Esophagus squamous epithelium (tissue), 5 donors: ENCODE data around the gene DAPK2. TPM values are rescaled to one million over a fixed set of nuclear protein-coding genes. Genes with fewer than 3 reads are reported as not detected.

Experiments used
- DNase-seq: peaks from one replicate; lab custom pipeline; 2025; lab: John Stamatoyannopoulos, UW
- H3K27ac ChIP-seq, 4 donors: fragments of 200-600 bp; sonication (generic); one replicate each; pipeline ENCODE4 v1.5.1; 2016 to 2019; ENCODE audit warnings: mild to moderate bottlenecking in 1 of 4
- H3K27me3 ChIP-seq, 4 donors: fragments of 200-600 bp; sonication (generic); 1 replicate in 3 of 4; 2 replicates in 1 of 4; pipeline versions ENCODE4 v1.5.1 to v1.6.0; 2017 to 2021; ENCODE audit warnings: antibody characterized with exemption in 1 of 4
- H3K36me3 ChIP-seq, 3 donors: fragments of 200-600 bp; sonication (generic); one replicate each; pipeline ENCODE4 v1.5.1; 2016 to 2019
- H3K4me1 ChIP-seq, 3 donors: fragments of 200-600 bp; sonication (generic); one replicate each; pipeline ENCODE4 v1.5.1; 2017 to 2019
- H3K4me3 ChIP-seq, 4 donors: fragments of 200-600 bp; sonication (generic); 1 replicate in 3 of 4; 2 replicates in 1 of 4; pipeline ENCODE4 v1.5.1; 2016 to 2019; ENCODE audit warnings: mild to moderate bottlenecking in 2 of 4, moderate library complexity in 1 of 4
- H3K9me3 ChIP-seq, 3 donors: fragments of 200-600 bp; sonication (generic); one replicate each; pipeline ENCODE4 v1.5.1; 2016 to 2019
- CTCF ChIP-seq, 6 experiments: fragments of 450-650 bp in 4 of 6; fragments of 200-600 bp in 2 of 6; sonication (generic) in 2 of 6; IDR thresholded peaks; one replicate each; pipeline ENCODE4 v1.5.1; 2016 to 2019; ENCODE audit warnings: antibody characterized with exemption in 6 of 6, mild to moderate bottlenecking in 4 of 6, moderate library complexity in 4 of 6
- POLR2A ChIP-seq, 4 donors: fragments of 450-650 bp; IDR thresholded peaks; one replicate each; pipeline ENCODE4 v1.6.1; 2017; ENCODE audit warnings: antibody characterized with exemption in 4 of 4, mild to moderate bottlenecking in 4 of 4, moderate library complexity in 3 of 4
- WGBS, 2 donors: methylation state at CpG; one replicate each; pipeline ENCODE4 v1.1.5; 2018; 5-methylcytosine and 5-hydroxymethylcytosine counted together
- intact Hi-C: fragments of 100-400 bp; cut with DNase I; formaldehyde crosslinking; loops from one replicate; pipeline ENCODE4 v1.15.0; 2022
- total RNA-seq, 4 donors: library from RNA; depleted of rRNA; stranded (reverse); fragments of >200 nt; gene quantifications; one replicate each; pipeline ENCODE4 v1.1.0, GENCODE V29; 2016
- donor health status: DM: yes; HTN: yes; CAD: no.

The DAPK2 gene
- total RNA-seq, 4 donors from 2014 or later, result 1.9 to 12.9 (median 9.8) TPM

GRCh38 chr15:64006642-64007041, 39.6 kb downstream of the DAPK2 start:
- H3K9me3 ChIP-seq, result no peaks in the 10 kb centered on the region
- H3K4me1 ChIP-seq, result peaks cover 7 to 79% (median 49%) of the 10 kb centered on the region in 3 donors
- no peaks in the 10 kb centered on the region for H3K36me3 ChIP-seq
- WGBS, 2 donors, result 30 to 58% methylated on average over 2 to 3 of the region's 3 CpGs
- TF ChIP-seq CTCF (IDR thresholded peaks at IDR 0.05) (no peak), POLR2A (IDR thresholded peaks at IDR 0.05) (no peak)
- H3K4me3 ChIP-seq, result no peak overlapping the region
- DNase-seq, result no peak
- no peaks in the 10 kb centered on the region for H3K27me3 ChIP-seq
- H3K27ac ChIP-seq, result peak overlapping the region; percentile 63 to 84 (median 78)
- intact Hi-C loops, result no loop called here

- DNase-seq, result no peak
- H3K4me1 ChIP-seq, result peaks cover 7 to 76% (median 39%) of the 10 kb centered on the region in 3 donors
- WGBS, 2 donors, result 36 to 46% methylated on average over 1 to 5 of the region's 5 CpGs
Measured at GRCh38 chr15:64004587-64004986, 41.7 kb downstream of the DAPK2 start.

GRCh38 chr15:64004056-64004455, 42.2 kb downstream of the DAPK2 start:
- intact Hi-C loops, result no loop called here
- Histone ChIP-seq H3K36me3 (no peaks in the 10 kb centered on the region), H3K4me3 (no peak overlapping the region), H3K4me1 (peaks cover 7 to 76% (median 37%) of the 10 kb centered on the region in 3 donors), H3K9me3 (no peaks in the 10 kb centered on the region), H3K27me3 (no peaks in the 10 kb centered on the region), H3K27ac (peak overlapping the region in 2 of 4 donors; percentile 29 to 83)
- TF ChIP-seq POLR2A (IDR thresholded peaks at IDR 0.05) (no peak), CTCF (IDR thresholded peaks at IDR 0.05) (no peak)
- DNase-seq, result no peak
- 89 to 90% methylated on average over 2 of the region's 2 CpGs for WGBS, 2 donors

More at GRCh38 chr15:64004587-64004986, 41.7 kb downstream of the DAPK2 start:
- intact Hi-C loops, result no loop called here
- Histone ChIP-seq H3K36me3 (no peaks in the 10 kb centered on the region), H3K27me3 (no peaks in the 10 kb centered on the region), H3K4me3 (no peak overlapping the region), H3K27ac (peak overlapping the region; percentile 73 to 84 (median 81)), H3K9me3 (no peaks in the 10 kb centered on the region)
- no peak for TF ChIP-seq POLR2A (IDR thresholded peaks at IDR 0.05)
- no peak for TF ChIP-seq CTCF (IDR thresholded peaks at IDR 0.05)

GRCh38 chr15:64003182-64003581, 43.1 kb downstream of the DAPK2 start:
- Histone ChIP-seq H3K4me1 (peaks cover 12 to 76% (median 42%) of the 10 kb centered on the region in 3 donors), H3K9me3 (no peaks in the 10 kb centered on the region), H3K36me3 (no peaks in the 10 kb centered on the region), H3K27ac (no peak overlapping the region), H3K4me3 (no peak overlapping the region), H3K27me3 (no peaks in the 10 kb centered on the region)
- no peak for DNase-seq
- intact Hi-C loops, result no loop called here
- TF ChIP-seq CTCF (IDR thresholded peaks at IDR 0.05) (no peak), POLR2A (IDR thresholded peaks at IDR 0.05) (no peak)
- WGBS, 2 donors, result 78 to 79% methylated on average over 4 of the region's 4 CpGs

- TF ChIP-seq POLR2A (IDR thresholded peaks at IDR 0.05) (no peak), CTCF (IDR thresholded peaks at IDR 0.05) (no peak)
- no peak overlapping the region for H3K4me3 ChIP-seq
- H3K9me3 ChIP-seq, result no peaks in the 10 kb centered on the region
- no peak for DNase-seq
- H3K36me3 ChIP-seq, result no peaks in the 10 kb centered on the region
- no peaks in the 10 kb centered on the region for H3K27me3 ChIP-seq
- no peak overlapping the region for H3K27ac ChIP-seq
- intact Hi-C loops, result no loop called here
- peaks cover 8 to 70% (median 32%) of the 10 kb centered on the region in 3 donors for H3K4me1 ChIP-seq
- 31 to 73% methylated on average over 4 to 5 of the region's 5 CpGs for WGBS, 2 donors
Measured at GRCh38 chr15:64001148-64001547, 45.1 kb downstream of the DAPK2 start.
